ENCODE results near the gene SRGAP2.
"Not testable (repeated sequence)": the region's sequence is repeated elsewhere in the genome, so short reads cannot be mapped to it uniquely, and the experiment has no call there.

GRCh38 chr1:206176114-206176502 lies 27.2 kb upstream of the SRGAP2 start:
- TF ChIP-seq CTCF (IDR thresholded peaks at IDR 0.05; ENCODE audit: low read depth, low read length, poor library complexity, severe bottlenecking); EZH2phosphoT487 (IDR thresholded peaks at IDR 0.05; ENCODE audit: borderline replicate concordance, low read length): not testable (repeated sequence)

All from DOHH2 (cell line).